Measurements from ENCODE around the gene WAS.
"Not testable (repeated sequence)": the region's sequence is repeated elsewhere in the genome, so short reads cannot be mapped to it uniquely, and the experiment has no call there.

Gene WAS

GRCh38 chrX:48677516-48677915 lies 6.1 kb upstream of the WAS start:
- peak overlapping the region; percentile 72 for H3K4me3 ChIP-seq (ENCODE audit: low read depth, low read length)
- TF ChIP-seq, protein P1, sequence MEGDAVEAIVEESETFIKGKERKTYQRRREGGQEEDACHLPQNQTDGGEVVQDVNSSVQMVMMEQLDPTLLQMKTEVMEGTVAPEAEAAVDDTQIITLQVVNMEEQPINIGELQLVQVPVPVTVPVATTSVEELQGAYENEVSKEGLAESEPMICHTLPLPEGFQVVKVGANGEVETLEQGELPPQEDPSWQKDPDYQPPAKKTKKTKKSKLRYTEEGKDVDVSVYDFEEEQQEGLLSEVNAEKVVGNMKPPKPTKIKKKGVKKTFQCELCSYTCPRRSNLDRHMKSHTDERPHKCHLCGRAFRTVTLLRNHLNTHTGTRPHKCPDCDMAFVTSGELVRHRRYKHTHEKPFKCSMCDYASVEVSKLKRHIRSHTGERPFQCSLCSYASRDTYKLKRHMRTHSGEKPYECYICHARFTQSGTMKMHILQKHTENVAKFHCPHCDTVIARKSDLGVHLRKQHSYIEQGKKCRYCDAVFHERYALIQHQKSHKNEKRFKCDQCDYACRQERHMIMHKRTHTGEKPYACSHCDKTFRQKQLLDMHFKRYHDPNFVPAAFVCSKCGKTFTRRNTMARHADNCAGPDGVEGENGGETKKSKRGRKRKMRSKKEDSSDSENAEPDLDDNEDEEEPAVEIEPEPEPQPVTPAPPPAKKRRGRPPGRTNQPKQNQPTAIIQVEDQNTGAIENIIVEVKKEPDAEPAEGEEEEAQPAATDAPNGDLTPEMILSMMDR (IDR thresholded peaks at IDR 0.05; ENCODE audit: low read depth, low read length): no peak

DNA sequence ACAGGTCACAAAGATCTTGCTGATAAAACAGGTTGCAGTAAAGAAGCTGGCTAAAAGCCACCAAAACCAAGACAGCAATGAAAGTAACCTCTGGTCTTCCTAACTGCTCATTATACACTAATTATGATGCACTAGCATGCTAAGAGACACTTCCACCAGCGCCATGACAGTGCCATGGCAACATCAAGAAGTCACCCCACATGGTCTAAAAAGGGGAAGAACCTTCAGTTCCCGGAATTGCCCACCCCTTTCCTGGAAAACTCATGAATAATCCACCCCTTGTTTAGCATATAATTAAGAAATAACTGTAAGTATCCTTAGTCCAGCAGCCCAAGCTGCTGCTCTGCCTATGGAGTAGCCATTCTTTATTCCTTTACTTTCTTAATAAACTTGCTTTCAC lies 3.1 kb upstream of the WAS start:
- not testable (repeated sequence) for H3K4me3 ChIP-seq (ENCODE audit: low read depth, low read length)

DNA sequence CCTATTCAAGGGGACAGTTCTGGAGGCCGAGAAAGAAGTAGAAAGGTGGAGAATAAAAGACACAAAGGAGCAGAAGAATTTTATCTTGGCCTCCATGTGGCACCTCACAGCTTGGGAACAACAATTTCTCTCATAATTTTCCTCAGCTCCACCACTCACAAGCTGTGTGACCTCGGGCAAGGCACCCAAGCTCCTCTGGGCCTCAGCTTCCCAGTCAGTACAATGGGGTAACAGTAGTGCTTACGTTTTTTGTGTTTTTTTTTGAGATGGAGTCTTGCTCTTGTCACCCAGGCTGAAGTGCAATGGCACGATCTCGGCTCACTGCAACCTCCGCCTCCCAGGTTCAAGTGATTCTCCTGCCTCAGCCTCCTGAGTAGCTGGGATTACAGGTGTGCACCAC lies 2.7 kb upstream of the WAS start:
- H3K4me3 ChIP-seq (ENCODE audit: low read depth, low read length): not testable (repeated sequence)

DNA sequence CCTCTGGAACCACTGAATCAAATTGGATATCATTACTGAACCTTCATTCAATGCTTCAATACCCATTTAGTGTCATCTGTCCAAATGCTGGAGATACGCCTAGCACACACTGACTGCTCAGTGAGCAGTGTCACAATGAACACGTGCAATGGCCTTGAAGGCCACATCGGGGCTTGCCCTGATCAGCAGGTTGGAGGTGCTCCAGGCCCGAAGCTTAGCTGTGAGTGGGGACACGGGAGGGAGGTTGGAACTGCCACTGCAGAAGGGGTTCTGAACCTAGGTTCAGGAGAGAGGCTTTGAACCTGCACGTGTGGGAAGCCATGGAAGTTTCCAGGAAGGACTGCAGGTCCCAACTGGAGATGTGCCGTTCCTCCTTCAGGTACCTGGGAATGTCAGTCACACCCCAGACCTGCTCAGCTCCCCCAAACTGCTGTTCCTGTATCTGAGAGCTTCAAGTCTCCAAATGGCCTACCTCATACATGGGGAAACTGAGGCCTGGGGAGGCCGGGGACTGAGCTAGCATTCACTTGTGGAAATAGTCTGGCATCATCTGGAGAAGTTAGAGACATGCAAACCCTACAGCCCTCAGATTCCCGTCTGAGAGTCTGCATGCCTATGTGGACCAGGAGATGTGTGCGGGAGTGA lies 1.9 kb upstream of the WAS start:
- TF ChIP-seq, protein P1 (IDR thresholded peaks at IDR 0.05; ENCODE audit: low read depth, low read length): no peak
- H3K4me3 ChIP-seq (ENCODE audit: low read depth, low read length): no peak overlapping the region

GRCh38 chrX:48682795-48683194 lies 804 bp upstream of the WAS start:
- not testable (repeated sequence) for H3K4me3 ChIP-seq (ENCODE audit: low read depth, low read length)

- TF ChIP-seq, protein P1 (IDR thresholded peaks at IDR 0.05; ENCODE audit: low read depth, low read length): no peak
- H3K4me3 ChIP-seq (ENCODE audit: low read depth, low read length): no peak overlapping the region
These were observed 535 bp downstream of the WAS start for GRCh38 chrX:48684134-48684533.

- TF ChIP-seq, protein P1 (IDR thresholded peaks at IDR 0.05; ENCODE audit: low read depth, low read length): no peak
- H3K4me3 ChIP-seq (ENCODE audit: low read depth, low read length): no peak overlapping the region
These were observed 1.8 kb downstream of the WAS start for GRCh38 chrX:48685416-48685815.

DNA sequence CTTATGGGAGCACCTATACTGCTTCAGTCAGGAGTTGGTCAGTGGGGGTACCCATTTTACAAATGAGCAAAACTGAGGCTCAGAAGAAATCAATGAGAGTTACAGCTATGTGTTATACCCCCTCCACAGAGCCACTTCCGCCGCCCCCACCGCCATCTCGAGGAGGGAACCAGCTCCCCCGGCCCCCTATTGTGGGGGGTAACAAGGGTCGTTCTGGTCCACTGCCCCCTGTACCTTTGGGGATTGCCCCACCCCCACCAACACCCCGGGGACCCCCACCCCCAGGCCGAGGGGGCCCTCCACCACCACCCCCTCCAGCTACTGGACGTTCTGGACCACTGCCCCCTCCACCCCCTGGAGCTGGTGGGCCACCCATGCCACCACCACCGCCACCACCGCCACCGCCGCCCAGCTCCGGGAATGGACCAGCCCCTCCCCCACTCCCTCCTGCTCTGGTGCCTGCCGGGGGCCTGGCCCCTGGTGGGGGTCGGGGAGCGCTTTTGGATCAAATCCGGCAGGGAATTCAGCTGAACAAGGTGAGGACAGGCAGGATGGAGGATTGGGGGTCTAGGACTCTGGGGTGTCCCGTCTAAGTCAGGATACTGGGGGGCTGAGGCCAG lies 5.0 kb downstream of the WAS start:
- H3K4me3 ChIP-seq (ENCODE audit: low read depth, low read length): no peak overlapping the region
- TF ChIP-seq, protein P1 (IDR thresholded peaks at IDR 0.05; ENCODE audit: low read depth, low read length): no peak
